ENCODE measurements around the gene LILRA5.
"Not testable (repeated sequence)": the region's sequence is repeated elsewhere in the genome, so short reads cannot be mapped to it uniquely, and the experiment has no call there.

Gene LILRA5

GRCh38 chr19:54297759-54298305 is 15.1 kb downstream of the LILRA5 start:
- peak in 2 of 3 donors; percentile 50 to 58 for DNase-seq
- Histone ChIP-seq H3K36me3 (ENCODE audit: control insufficient read depth in 4 of 4, insufficient read depth in 4 of 4, low read length in 3 of 4) (no peaks in the 10 kb centered on the region), H3K27me3 (replicated peaks in 2 of 5; ENCODE audit: control insufficient read depth in 4 of 5, insufficient read depth in 5 of 5, low read length in 4 of 5) (peaks cover 0 to 17% (median 2%) of the 10 kb centered on the region in 5 experiments), H3K9me3 (ENCODE audit: control extremely low read depth in 1 of 5, control insufficient read depth in 4 of 5, insufficient read depth in 2 of 5, low read depth in 1 of 5, low read length in 4 of 5) (peaks cover 0 to 11% (median 3%) of the 10 kb centered on the region in 5 experiments), H3K27ac (ENCODE audit: insufficient read depth in 1 of 2, low read depth in 1 of 2, low read length in 2 of 2, poor library complexity in 1 of 2, severe bottlenecking in 2 of 2) (no peak overlapping the region), H3K4me1 (ENCODE audit: control extremely low read depth in 1 of 4, control insufficient read depth in 4 of 4, insufficient read depth in 4 of 4, low read length in 3 of 4) (peaks cover 10 to 30% (median 21%) of the 10 kb centered on the region in 4 experiments), H3K4me3 (ENCODE audit: control insufficient read depth in 1 of 7, extremely low read depth in 1 of 7, insufficient read depth in 4 of 7, low read depth in 2 of 7, low read length in 6 of 7) (no peak overlapping the region)
- POLR2A ChIA-PET = no interaction called here
- CTCF ChIA-PET = interaction anchor here (0.8 to 1.9 kb wide), 7 partner anchors 10 to 59 kb away, joined by 3 to 7 read pairs (median 3); no protein-coding TSS in a partner anchor
- 50% methylated on average over 6 of the region's 7 CpGs for WGBS (ENCODE audit: insufficient coverage)

- no peak for DNase-seq
- Histone ChIP-seq H3K4me3 (ENCODE audit: control insufficient read depth in 1 of 7, extremely low read depth in 1 of 7, insufficient read depth in 4 of 7, low read depth in 2 of 7, low read length in 6 of 7) (no peak overlapping the region), H3K27ac (ENCODE audit: insufficient read depth in 1 of 2, low read depth in 1 of 2, low read length in 2 of 2, poor library complexity in 1 of 2, severe bottlenecking in 2 of 2) (no peak overlapping the region), H3K4me1 (ENCODE audit: control extremely low read depth in 1 of 4, control insufficient read depth in 4 of 4, insufficient read depth in 4 of 4, low read length in 3 of 4) (peaks cover 0 to 13% (median 7%) of the 10 kb centered on the region in 4 experiments), H3K27me3 (replicated peaks in 2 of 5; ENCODE audit: control insufficient read depth in 4 of 5, insufficient read depth in 5 of 5, low read length in 4 of 5) (peaks cover 0 to 17% (median 2%) of the 10 kb centered on the region in 5 experiments), H3K9me3 (ENCODE audit: control extremely low read depth in 1 of 5, control insufficient read depth in 4 of 5, insufficient read depth in 2 of 5, low read depth in 1 of 5, low read length in 4 of 5) (peaks cover 0 to 11% (median 3%) of the 10 kb centered on the region in 5 experiments), H3K36me3 (ENCODE audit: control insufficient read depth in 4 of 4, insufficient read depth in 4 of 4, low read length in 3 of 4) (no peaks in the 10 kb centered on the region)
- WGBS (ENCODE audit: insufficient coverage) = 89% methylated on average over 3 of the region's 6 CpGs
- ChIA-PET POLR2A (no interaction called here), CTCF (interaction anchor here (1.6 kb wide), 1 partner anchor 28 kb away, joined by 3 read pairs; no protein-coding TSS in a partner anchor)
Measured at GRCh38 chr19:54294539-54294938, 18.4 kb downstream of the LILRA5 start.

GRCh38 chr19:54289160-54289559 is 23.8 kb downstream of the LILRA5 start:
- peaks cover 0 to 29% (median 25%) of the 10 kb centered on the region in 4 experiments for H3K4me1 ChIP-seq (ENCODE audit: control extremely low read depth in 1 of 4, control insufficient read depth in 4 of 4, insufficient read depth in 4 of 4, low read length in 3 of 4)
- H3K9me3 ChIP-seq (ENCODE audit: control extremely low read depth in 1 of 5, control insufficient read depth in 4 of 5, insufficient read depth in 2 of 5, low read depth in 1 of 5, low read length in 4 of 5); H3K27ac ChIP-seq (ENCODE audit: insufficient read depth in 1 of 2, low read depth in 1 of 2, low read length in 2 of 2, poor library complexity in 1 of 2, severe bottlenecking in 2 of 2); DNase-seq; H3K27me3 ChIP-seq (replicated peaks in 2 of 5; ENCODE audit: control insufficient read depth in 4 of 5, insufficient read depth in 5 of 5, low read length in 4 of 5); POLR2A ChIA-PET; H3K4me3 ChIP-seq (ENCODE audit: control insufficient read depth in 1 of 7, extremely low read depth in 1 of 7, insufficient read depth in 4 of 7, low read depth in 2 of 7, low read length in 6 of 7); H3K36me3 ChIP-seq (ENCODE audit: control insufficient read depth in 4 of 4, insufficient read depth in 4 of 4, low read length in 3 of 4): not testable (repeated sequence)
- CTCF ChIA-PET = interaction anchor here (2.5 kb wide), 1 partner anchor 23 kb away, joined by 7 read pairs; no protein-coding TSS in a partner anchor
- WGBS (ENCODE audit: insufficient coverage) = no CpG with 5 or more reads among the region's 8 CpGs

- Histone ChIP-seq H3K4me1 (ENCODE audit: control extremely low read depth in 1 of 4, control insufficient read depth in 4 of 4, insufficient read depth in 4 of 4, low read length in 3 of 4) (peaks cover 6 to 46% (median 40%) of the 10 kb centered on the region in 4 experiments), H3K27ac (ENCODE audit: insufficient read depth in 1 of 2, low read depth in 1 of 2, low read length in 2 of 2, poor library complexity in 1 of 2, severe bottlenecking in 2 of 2) (no peak overlapping the region), H3K36me3 (ENCODE audit: control insufficient read depth in 4 of 4, insufficient read depth in 4 of 4, low read length in 3 of 4) (no peaks in the 10 kb centered on the region), H3K4me3 (ENCODE audit: control insufficient read depth in 1 of 7, extremely low read depth in 1 of 7, insufficient read depth in 4 of 7, low read depth in 2 of 7, low read length in 6 of 7) (no peak overlapping the region), H3K27me3 (replicated peaks in 2 of 5; ENCODE audit: control insufficient read depth in 4 of 5, insufficient read depth in 5 of 5, low read length in 4 of 5) (no peaks in the 10 kb centered on the region), H3K9me3 (ENCODE audit: control extremely low read depth in 1 of 5, control insufficient read depth in 4 of 5, insufficient read depth in 2 of 5, low read depth in 1 of 5, low read length in 4 of 5) (no peaks in the 10 kb centered on the region)
- DNase-seq = no peak
- 100% methylated on average over 1 of the region's 4 CpGs for WGBS (ENCODE audit: insufficient coverage)
- CTCF ChIA-PET = interaction anchor here (2.5 kb wide), 1 partner anchor 21 kb away, joined by 7 read pairs; no protein-coding TSS in a partner anchor
- POLR2A ChIA-PET = interaction anchor here (0.5 kb wide), 1 partner anchor 378 kb away, joined by 3 read pairs; no protein-coding TSS in a partner anchor
Measured at GRCh38 chr19:54287456-54287855, 25.5 kb downstream of the LILRA5 start.

GRCh38 chr19:54286283-54286682 is 26.7 kb downstream of the LILRA5 start:
- POLR2A ChIA-PET; H3K36me3 ChIP-seq (ENCODE audit: control insufficient read depth in 4 of 4, insufficient read depth in 4 of 4, low read length in 3 of 4); H3K27me3 ChIP-seq (replicated peaks in 2 of 5; ENCODE audit: control insufficient read depth in 4 of 5, insufficient read depth in 5 of 5, low read length in 4 of 5); CTCF ChIA-PET; H3K27ac ChIP-seq (ENCODE audit: insufficient read depth in 1 of 2, low read depth in 1 of 2, low read length in 2 of 2, poor library complexity in 1 of 2, severe bottlenecking in 2 of 2); H3K9me3 ChIP-seq (ENCODE audit: control extremely low read depth in 1 of 5, control insufficient read depth in 4 of 5, insufficient read depth in 2 of 5, low read depth in 1 of 5, low read length in 4 of 5); H3K4me3 ChIP-seq (ENCODE audit: control insufficient read depth in 1 of 7, extremely low read depth in 1 of 7, insufficient read depth in 4 of 7, low read depth in 2 of 7, low read length in 6 of 7): not testable (repeated sequence)
- DNase-seq = peak in 1 of 3 donors; percentile 44
- WGBS (ENCODE audit: insufficient coverage) = no CpG with 5 or more reads among the region's 10 CpGs
- peaks cover 15 to 58% (median 51%) of the 10 kb centered on the region in 4 experiments for H3K4me1 ChIP-seq (ENCODE audit: control extremely low read depth in 1 of 4, control insufficient read depth in 4 of 4, insufficient read depth in 4 of 4, low read length in 3 of 4)

- H3K27ac ChIP-seq (ENCODE audit: insufficient read depth in 1 of 2, low read depth in 1 of 2, low read length in 2 of 2, poor library complexity in 1 of 2, severe bottlenecking in 2 of 2); POLR2A ChIA-PET; H3K36me3 ChIP-seq (ENCODE audit: control insufficient read depth in 4 of 4, insufficient read depth in 4 of 4, low read length in 3 of 4); H3K9me3 ChIP-seq (ENCODE audit: control extremely low read depth in 1 of 5, control insufficient read depth in 4 of 5, insufficient read depth in 2 of 5, low read depth in 1 of 5, low read length in 4 of 5); H3K27me3 ChIP-seq (replicated peaks in 2 of 5; ENCODE audit: control insufficient read depth in 4 of 5, insufficient read depth in 5 of 5, low read length in 4 of 5); CTCF ChIA-PET: not testable (repeated sequence)
- peak in 2 of 3 donors; percentile 49 to 53 for DNase-seq
- Histone ChIP-seq H3K4me3 (ENCODE audit: control insufficient read depth in 1 of 7, extremely low read depth in 1 of 7, insufficient read depth in 4 of 7, low read depth in 2 of 7, low read length in 6 of 7) (peak overlapping the region in 1 of 7 experiments; percentile 16), H3K4me1 (ENCODE audit: control extremely low read depth in 1 of 4, control insufficient read depth in 4 of 4, insufficient read depth in 4 of 4, low read length in 3 of 4) (peaks cover 15 to 65% (median 59%) of the 10 kb centered on the region in 4 experiments)
- 33% methylated on average over 3 of the region's 12 CpGs for WGBS (ENCODE audit: insufficient coverage)
Measured at GRCh38 chr19:54285427-54286056, 27.4 kb downstream of the LILRA5 start.
